ENCODE results near the gene QARS1.

GRCh38 chr3:49076116-49076515, 28.4 kb downstream of the QARS1 start:
- TF ChIP-seq CTCF (conservative IDR thresholded peaks at IDR 0.05 in 1 of 2, IDR thresholded peaks at IDR 0.05 in 1 of 2; ENCODE audit: extremely low read depth in 1 of 2, insufficient read depth in 1 of 2, low read depth in 1 of 2, low read length in 2 of 2) (no peak), EZH2 (IDR thresholded peaks at IDR 0.05; ENCODE audit: borderline replicate concordance, low read length) (no peak)
